GM12878 (cell line): ENCODE results near the gene SEMA5B.

Experiments
- ESRRA ChIP-seq: IDR thresholded peaks from 2 replicates; pipeline ENCODE4 v1.6.1; 2012; ENCODE audit warnings: mild to moderate bottlenecking, low read length, improper control_type of control experiment
- MXI1 ChIP-seq: fragments of 150-350 bp; IDR thresholded peaks from 2 replicates; pipeline ENCODE4 v1.6.1; 2011; ENCODE audit warnings: low read depth, mild to moderate bottlenecking, inconsistent platforms, low read length, improper control_type of control experiment
- SP1 ChIP-seq: IDR thresholded peaks from one replicate; pipeline ENCODE4 v1.6.1; 2011; ENCODE audit warnings: low read depth, low read length
- YY1 ChIP-seq: IDR thresholded peaks from 2 replicates; pipeline ENCODE4 v1.6.1; 2011; ENCODE audit warnings: low read depth, mild to moderate bottlenecking, low read length

- TF ChIP-seq YY1 (no peak), SP1 (no peak), MXI1 (no peak), ESRRA (no peak)
Measured at GRCh38 chr3:123070510-123070909, 42.9 kb upstream of the SEMA5B start.
